NCI-H510A (cell line): ENCODE measurements around the gene SLF2.

Experiments
- DNase-seq: peaks from one replicate; lab custom pipeline; 2025; lab: John Stamatoyannopoulos, UW

SLF2 gene

DNA sequence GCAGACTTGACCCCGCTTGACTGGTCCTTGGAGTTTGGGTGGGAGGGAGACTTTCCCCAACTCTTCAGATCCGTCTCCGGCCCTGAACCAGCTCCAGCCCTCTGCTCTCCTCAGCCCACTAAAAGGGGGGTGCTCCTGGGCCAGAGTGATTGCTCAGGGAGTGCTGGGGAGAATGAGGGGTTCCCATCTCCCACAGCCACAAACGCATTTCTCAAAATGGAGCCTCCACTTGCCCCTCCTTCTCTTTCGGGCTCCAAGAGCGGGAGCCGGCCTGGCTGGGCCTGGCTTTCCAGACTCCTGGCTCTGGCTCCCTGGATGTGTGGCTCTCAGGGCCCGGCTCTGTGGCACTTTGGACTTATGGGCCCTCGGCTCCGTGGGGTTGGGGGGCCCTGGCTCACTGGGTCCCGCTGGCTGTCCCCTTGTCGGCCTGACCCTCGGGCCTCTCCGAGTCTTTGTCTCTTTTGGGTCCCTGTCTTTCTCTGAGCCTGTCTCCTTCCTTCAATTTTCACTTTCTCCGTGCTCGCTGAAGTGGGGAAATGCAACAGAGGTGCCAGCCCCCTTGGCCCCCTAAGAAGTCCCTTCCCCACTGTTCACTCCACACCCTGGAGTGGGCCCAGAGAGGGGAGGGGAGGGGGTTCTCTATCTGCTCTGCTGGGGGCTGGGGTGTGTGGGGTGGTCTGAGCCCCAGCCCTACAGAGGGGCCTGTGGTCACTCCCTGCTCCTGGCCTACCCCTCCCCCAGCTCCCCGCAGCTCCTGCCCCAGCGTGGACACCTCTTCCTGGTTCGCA, 87.6 kb downstream of the SLF2 start:
- peak; percentile 25 for DNase-seq

DNA sequence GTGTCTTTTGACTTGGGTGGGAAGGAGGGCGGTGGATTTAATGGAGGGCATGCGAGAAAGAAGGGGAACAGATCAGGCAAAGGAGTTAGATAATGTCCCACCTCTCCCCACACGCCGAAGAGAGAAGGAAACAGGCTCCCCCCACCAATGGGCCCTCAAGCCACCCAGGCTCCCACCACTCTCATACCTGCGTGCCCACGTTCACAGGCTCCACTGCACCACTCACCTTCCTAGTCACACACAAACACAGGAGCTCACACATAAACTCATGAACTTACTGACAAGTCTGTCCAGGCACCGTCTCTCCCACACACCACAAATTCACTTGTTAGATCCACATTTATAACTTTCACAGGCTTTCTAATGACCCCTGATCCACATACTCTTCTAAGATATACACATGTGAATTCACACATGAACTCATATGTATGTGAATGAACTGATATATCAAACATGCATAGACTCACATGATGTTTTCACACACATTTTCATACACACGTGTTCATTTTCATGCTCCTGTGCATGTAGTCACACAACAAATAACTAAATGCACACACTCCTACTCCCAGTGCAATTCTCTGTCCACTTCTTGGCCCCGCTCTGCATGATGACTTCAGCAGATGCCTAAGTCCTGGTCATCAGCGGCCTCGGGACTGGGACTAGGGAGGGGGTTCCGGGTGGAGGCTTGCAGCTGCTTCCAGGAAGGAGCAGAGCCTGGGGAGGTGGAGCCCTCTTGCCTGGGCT, 88.3 kb downstream of the SLF2 start:
- peak; percentile 26 for DNase-seq

DNA sequence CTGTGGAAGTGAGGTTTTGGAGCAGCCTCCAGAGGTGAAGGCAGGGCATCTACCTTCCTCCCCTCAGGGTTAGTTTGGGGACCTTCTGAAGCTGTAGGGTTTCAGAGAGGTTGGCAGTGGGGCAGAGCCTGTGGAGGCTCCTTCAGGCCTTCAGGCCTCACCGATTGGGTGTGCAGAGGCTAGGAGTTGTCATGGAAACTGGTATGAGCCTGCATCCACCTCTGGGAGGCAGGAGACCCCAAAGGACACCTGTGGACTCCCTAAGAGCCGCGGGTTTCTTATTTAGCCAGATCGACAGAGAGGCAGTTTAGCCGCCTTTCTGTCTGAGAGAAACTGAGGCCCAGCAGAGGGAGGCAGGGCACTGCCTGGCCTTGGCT, 88.9 kb downstream of the SLF2 start:
- DNase-seq = no peak

DNA sequence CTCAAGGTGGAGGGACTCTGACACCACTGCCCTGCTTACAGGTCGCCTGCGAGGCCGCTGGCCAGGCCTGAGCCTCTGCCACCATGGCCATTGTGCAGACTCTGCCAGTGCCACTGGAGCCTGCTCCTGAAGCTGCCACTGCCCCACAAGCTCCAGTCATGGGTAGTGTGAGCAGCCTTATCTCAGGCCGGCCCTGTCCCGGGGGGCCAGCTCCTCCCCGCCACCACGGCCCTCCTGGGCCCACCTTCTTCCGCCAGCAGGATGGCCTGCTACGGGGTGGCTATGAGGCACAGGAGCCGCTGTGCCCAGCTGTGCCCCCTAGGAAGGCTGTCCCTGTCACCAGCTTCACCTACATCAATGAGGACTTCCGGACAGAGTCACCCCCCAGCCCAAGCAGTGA, 89.7 kb downstream of the SLF2 start:
- no peak for DNase-seq

DNA sequence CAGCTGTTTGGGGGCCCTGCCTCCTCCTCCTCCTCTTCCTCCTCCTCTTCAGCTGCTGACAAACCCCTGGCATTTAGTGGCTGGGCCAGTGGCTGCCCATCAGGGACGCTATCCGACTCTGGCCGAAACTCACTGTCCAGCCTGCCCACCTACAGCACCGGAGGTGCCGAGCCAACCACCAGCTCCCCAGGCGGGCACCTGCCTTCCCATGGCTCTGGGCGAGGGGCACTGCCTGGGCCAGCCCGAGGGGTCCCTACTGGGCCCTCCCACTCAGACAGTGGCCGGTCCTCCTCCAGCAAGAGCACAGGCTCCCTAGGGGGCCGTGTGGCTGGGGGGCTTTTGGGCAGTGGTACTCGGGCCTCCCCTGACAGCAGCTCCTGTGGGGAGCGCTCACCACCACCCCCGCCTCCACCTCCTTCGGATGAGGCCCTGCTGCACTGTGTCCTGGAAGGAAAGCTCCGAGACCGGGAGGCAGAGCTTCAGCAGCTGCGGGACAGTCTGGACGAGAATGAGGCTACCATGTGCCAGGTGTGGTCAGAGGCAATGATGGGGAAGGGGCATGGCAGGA, 91.0 kb downstream of the SLF2 start:
- DNase-seq = no peak

DNA sequence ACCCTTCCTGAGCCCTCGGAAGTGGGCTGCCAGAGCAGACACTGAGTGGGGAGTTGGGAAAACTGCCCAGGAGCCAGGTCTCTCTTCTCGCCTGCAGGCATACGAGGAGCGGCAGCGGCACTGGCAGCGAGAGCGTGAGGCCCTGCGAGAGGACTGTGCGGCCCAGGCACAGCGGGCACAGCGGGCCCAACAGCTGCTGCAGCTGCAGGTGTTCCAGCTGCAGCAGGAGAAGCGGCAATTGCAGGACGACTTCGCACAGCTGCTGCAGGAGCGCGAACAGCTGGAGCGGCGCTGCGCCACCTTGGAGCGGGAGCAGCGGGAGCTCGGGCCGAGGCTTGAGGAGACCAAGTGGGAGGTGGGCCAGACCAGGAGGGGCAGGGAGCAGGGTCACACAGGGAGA, 92.6 kb downstream of the SLF2 start:
- no peak for DNase-seq

DNA sequence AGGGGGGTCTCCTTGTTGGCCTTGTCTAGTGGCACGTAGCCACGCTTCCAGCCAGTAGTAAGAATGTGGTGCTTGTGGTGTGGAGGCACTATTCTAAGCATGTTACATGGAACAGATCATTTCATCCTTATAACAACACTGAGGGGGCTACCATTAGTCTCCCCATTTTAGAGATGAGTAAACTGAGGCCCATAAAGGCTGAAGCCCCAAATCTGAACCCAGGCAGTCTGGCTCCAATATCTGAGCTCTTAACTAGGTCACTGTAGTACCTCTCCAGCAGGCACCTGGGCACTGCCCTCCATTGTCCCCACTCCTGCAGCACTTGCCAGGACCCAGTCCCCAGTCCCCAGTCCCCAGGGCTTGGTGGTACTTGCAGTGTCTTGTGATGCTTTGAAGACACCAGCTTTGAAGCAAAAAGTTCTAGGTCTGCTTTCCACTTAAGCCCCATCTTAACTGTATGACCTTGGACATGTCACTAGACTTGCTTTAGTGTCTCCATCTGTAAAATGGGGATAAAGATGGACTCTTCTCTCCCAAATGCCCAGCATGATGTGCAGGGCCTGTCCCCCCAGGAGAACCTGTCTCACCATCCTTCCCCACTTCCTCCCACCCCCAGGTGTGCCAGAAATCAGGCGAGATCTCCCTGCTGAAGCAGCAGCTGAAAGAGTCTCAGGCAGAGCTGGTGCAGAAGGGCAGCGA, 93.3 kb downstream of the SLF2 start:
- no peak for DNase-seq

DNA sequence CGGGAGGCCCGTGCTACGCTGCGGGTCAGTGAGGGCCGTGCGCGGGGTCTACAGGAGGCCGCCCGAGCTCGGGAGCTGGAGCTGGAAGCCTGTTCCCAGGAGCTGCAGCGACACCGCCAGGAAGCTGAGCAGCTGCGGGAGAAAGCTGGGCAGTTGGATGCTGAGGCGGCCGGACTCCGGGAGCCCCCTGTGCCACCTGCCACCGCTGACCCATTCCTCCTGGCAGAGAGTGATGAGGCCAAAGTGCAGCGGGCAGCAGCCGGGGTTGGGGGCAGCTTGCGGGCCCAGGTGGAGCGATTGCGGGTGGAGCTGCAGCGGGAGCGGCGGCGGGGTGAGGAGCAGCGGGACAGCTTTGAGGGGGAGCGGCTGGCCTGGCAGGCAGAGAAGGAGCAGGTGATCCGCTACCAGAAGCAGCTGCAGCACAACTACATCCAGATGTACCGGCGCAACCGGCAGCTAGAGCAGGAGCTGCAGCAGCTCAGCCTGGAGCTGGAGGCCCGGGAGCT, 93.9 kb downstream of the SLF2 start:
- no peak for DNase-seq

DNA sequence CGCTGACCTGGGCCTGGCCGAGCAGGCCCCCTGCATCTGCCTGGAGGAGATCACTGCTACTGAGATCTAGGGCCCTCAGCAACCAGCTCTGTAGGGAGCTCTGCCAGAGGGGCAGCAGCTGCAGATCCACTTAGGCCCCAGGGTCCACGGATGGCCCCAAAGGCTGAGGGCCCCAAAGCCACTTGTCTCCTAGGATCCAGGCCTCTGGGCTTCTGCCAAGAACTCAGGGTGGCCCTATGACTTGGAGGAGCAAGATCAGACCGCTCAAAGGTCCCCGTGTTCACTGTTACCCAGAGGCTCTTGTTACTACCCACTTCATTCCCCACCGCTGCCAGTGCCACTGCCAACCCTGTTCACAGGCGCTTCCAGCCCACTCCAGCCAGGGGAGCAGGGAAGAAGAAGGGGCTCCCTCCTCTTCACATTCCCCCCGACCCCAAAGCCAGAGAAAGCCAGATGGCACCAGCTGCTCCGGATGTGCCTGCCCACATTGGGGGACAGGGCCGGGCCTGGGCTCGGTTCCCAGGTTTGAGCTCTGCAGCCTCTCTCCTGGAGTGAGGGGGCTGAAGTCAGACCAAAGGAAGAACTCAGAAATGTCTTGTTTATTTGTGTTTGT, 94.4 kb downstream of the SLF2 start:
- no peak for DNase-seq

DNA sequence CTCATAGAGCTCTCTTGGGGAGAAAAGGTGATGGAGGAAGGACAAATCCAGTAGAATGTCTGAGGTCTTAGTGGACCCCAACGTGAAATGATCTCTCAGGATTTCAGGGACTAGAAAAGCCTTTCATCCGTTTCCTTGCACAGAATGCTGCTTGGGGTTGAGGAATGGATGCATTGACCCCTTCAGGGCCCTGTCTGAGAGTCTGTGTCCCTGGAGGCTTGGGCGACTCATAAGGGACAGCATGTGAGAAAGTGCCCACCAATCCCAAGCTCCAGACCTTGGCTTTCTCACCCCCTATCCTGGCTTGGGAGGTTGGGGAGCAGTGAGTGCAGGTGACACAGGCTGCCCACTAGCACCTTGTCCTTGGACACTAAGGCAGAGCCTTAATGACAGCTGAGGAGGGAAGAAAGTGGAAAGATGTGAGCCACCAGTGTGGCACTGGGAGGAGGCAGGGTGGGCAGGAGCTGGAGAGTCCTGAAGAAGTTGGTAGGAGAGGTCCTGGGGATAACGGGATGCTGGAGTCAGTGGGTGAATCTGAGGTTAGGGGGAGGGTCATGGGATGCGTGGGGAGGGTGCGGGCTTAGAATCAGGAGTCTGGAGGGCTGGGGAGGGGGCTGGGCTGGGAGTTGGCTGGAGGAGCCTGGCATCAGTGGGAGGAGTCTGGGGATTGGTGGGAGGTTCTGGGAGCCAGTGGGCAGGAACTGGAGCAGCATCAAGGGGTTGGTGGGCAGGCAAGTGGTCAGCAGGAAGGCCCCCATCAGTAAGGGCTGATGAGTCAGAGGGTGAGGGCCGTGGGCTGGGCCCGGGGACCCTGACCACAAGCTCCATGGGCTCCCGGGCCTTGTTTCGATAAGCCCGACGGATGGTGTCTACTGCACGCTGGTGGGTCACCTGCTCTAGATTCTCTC, 95.4 kb downstream of the SLF2 start:
- DNase-seq = no peak

DNA sequence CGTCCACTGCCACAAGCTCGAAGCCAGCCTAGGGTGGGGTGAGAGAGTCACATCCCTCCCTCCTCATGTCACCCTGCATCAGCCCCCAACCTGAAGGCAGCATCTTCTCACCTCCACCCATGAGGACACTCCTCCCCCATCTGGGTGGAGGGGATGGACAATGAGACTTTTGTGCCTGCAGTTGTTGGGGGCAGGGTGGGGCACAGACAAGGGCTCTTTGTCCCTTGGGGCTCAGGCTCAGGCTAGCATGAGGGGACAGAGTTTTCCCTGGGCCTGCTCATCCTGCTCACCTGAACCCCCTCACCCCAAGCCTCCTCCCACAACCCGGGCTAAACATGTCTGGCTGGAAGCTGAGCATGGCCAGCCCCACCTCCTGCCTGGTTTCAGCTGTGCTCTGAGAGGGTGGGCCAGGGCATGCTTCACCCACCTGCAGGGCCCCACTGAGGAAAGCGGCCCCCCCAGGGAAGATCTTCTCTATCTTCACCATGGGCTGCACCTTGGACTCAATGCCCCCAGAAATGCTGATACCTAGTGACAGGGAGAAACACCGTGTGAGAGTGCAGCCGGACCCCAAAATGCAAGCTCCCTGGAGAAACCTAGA, 96.2 kb downstream of the SLF2 start:
- DNase-seq = no peak

DNA sequence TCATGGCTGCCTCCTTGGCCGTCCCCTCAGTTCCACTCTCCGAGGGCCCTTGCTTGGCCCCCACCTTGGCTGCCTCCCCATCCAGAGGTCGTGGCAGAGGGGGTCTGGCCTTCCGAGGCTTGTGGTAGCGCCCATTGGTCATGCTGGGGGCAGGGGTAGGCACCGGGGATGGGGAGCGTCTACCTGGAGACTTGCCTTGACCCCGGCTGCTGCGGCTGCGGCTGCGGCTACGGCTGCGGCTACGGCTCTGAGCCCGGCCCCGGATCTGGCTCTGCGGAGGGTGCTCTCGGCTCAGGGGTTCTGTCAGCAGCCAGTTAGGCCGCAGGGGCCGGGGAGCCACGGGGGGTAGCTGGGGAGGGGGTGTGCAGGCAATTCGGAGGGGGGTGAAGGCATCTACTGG, 97.6 kb downstream of the SLF2 start:
- DNase-seq = no peak

DNA sequence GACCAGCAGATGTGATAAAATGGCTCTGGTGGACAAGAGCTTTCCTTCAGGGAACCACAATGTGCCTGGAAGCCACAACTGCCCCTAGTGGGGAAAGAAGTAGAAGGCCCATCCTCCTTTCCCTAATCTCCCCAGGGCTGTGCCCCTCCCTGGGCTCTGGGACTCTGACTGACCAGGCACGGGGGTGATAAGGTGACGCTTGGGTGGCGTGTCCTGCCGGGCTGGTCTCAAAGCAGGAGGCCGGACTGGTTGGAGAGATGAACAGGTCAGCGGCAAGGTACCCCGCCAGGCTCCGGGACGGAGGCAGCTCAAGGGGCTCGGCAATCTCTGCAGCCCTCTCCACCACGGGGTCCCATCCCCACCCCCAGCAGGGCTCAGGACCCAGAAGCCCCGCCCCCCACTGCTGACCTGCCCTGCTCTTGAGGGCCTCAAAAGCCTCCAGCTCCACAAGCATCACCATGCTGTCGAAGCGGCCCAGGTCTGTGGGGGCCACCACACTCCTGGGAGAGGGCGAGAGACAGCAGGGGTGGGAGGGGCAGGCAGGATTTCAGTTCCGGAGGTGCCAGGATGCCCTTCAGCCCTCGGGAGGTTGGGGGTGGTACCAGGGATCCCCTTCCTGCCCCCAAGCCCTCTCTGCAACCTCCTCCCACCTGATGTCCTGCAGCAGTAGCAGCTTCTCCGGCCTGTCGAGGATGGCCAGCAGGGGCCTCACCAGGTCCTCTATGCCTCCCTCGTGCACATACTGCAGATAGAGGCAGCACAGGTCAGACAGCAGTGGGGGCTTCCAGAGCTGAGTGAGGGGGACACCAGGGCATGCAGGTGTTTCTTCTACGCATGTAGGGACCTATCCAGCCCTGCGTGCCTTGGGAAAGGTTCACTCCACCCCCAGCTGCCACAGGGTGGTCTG, 99.0 kb downstream of the SLF2 start:
- no peak for DNase-seq

DNA sequence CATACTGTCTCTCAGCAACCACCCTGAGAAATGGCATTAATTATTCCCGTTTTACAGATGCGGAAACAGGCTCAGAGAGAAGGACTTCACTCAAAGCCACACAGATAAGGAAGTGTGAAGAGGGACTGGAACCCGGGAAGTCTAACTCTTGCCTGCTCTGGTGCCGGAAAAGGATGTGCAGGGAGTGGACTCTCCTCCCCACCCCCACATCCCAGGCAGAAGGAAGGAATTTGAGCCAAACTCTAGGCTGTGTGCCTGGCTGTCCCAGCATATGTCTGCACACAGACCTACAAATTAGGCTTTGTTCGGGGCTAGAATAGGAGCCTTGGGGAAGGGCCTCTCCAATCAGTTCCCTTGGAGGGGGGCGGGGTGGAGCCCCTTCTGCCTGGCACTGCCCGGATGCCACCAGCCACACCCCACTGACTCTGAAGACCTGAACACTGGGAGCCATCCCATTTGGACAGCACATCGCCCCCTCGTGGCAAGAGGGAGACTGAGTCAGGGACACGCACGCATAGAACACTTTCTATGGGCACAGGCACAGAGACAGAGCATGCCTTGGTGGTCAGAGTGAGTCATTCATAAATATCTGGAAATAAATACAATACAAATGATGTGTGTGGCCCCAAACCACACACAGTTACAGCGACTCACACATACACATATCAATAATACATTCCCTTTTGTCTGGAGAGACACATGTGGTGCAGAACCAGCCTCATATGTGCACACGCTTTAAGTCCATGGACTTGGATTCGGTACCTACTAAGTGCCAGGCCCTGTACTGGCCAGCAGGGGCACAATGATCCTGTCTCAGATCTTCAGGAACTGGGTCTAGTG, 100.0 kb downstream of the SLF2 start:
- peak; percentile 51 for DNase-seq

DNA sequence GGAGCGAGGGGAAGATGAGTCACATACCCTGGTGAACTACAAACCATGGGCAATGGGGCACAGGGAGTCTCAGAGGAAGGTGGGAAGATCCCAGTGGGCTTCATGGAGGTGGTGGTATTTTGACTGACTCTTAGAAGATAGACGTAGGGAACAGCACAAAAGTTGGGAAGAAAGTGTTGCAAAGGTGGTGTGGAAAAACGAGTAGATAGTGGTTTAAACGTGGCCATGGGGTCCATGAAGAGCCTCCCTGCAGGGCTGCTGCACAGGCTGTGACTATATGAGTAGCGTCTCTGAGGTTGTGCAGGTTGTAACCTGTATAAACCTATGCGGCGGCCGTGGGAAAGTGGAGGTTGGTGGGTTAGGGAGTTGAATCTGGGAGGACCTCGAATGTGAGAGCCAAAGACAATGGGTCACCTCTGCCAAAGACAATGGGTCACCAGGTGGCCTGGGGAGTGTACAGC, 100.6 kb downstream of the SLF2 start:
- no peak for DNase-seq

DNA sequence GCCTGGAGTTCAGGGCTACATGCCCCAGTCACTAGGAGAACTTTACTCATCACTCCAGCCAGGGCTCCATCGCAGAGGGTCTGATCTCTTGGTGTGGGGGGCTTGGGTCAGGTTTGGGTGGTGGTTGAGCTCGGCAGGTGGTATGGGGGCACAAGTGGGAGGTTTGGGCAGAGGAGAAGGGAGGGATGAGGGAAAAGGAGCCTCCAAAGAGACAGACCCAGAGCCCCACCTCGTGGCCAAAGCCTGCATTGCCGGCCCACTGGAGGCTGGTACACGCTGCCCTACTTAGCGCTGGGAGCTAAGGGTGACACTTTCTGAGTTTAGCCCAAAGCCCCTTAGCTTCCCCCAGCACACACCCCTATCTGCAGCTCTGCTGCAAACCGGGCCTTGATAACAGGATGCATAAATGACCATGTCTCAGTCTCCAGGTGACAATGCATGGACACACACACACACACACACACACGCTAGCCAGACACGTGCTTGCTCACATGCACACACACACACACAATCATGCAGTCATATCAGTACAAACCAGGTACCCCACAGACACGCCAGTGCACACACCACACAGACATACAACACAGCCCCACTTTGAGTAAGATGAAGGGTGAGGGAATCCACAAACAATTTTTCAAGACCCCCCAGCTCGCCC, 101.6 kb downstream of the SLF2 start:
- DNase-seq = no peak
